ENCODE data around the gene KRTAP13-4. TPM values are rescaled to one million over a fixed set of nuclear protein-coding genes. Genes with fewer than 3 reads are reported as not detected.

KRTAP13-4 gene
- total RNA-seq (2022) (not detected in 2 replicates), Bru-seq, nascent RNA (not detected), BruChase-seq, experiment 1, labeled RNA remaining after a 2-hour chase (not detected), BruChase-seq, experiment 2, labeled RNA remaining after a 6-hour chase (not detected)
- long read RNA-seq = 0 reads

DNA sequence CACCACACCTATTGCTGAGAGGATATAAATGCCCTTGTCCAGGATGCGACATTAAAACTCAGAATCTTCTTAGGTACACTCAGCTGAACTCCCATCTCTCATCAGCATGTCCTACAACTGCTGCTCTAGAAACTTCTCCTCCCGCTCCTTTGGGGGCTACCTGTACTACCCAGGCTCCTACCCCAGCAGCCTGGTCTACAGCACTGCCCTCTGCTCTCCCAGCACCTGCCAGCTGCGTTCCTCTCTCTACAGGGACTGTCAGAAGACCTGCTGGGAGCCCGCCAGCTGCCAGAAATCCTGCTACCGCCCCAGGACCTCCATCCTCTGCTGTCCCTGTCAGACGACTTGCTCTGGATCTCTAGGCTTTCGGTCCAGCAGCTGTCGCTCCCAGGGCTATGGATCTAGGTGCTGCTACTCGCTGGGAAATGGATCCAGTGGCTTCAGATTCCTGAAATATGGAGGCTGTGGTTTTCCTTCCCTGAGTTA lies at the start of gene KRTAP13-4:
KRTAP13-4 (plus strand) TSS at position 51 of the 486 bp plus-strand sequence; CDS start at position 107, 56 bp downstream.
- no peaks in the 10 kb centered on the region for H3K9me3 ChIP-seq
- H3K27me3 ChIP-seq (replicated peaks; ENCODE audit: control insufficient read depth, insufficient read depth, low read length) = no peaks in the 10 kb centered on the region
- Mint-ChIP-seq H3K4me3 (ENCODE audit: unreplicated experiment) (no peak within 1 kb of the TSS), H3K27me3 (ENCODE audit: insufficient read depth, unreplicated experiment) (peaks cover 17% of the 10 kb centered on the region), H3K27ac (ENCODE audit: unreplicated experiment) (no peak within 1 kb of the TSS), H3K9me3 (ENCODE audit: unreplicated experiment) (no peaks in the 10 kb centered on the region), H3K36me3 (ENCODE audit: insufficient read depth, unreplicated experiment) (no peaks in the 10 kb centered on the region), H3K4me1 (ENCODE audit: low read depth, unreplicated experiment) (no peaks in the 10 kb centered on the region)
- no peak for TF ChIP-seq CTCF (IDR thresholded peaks at IDR 0.05; ENCODE audit: insufficient read depth in 1 of 2, low read depth in 1 of 2, low read length in 1 of 2, severe bottlenecking in 1 of 2, unreplicated experiment in 1 of 2)
- no peaks in the 10 kb centered on the region for H3K36me3 ChIP-seq (ENCODE audit: control insufficient read depth, insufficient read depth, low read length)
- intact Hi-C loops (cut with micrococcal nuclease; ENCODE audit: unreplicated experiment) = no loop called here
- H3K4me3 ChIP-seq (ENCODE audit: low read depth, low read length) = no peak within 1 kb of the TSS
- CTCF ChIA-PET = no interaction called here
- DNase-seq = no peak
- POLR2A ChIA-PET = no interaction called here
- H3K4me1 ChIP-seq = no peaks in the 10 kb centered on the region
- BruUV-seq (replicated peaks) = no TSS peak

- Mint-ChIP-seq H3K27me3 (ENCODE audit: insufficient read depth, unreplicated experiment) (peaks cover 7% of the 10 kb centered on the region), H3K4me3 (ENCODE audit: unreplicated experiment) (no peak overlapping the region), H3K9me3 (ENCODE audit: unreplicated experiment) (no peaks in the 10 kb centered on the region), H3K4me1 (ENCODE audit: low read depth, unreplicated experiment) (no peaks in the 10 kb centered on the region), H3K36me3 (ENCODE audit: insufficient read depth, unreplicated experiment) (no peaks in the 10 kb centered on the region), H3K27ac (ENCODE audit: unreplicated experiment) (no peak overlapping the region)
- CTCF ChIA-PET = no interaction called here
- Histone ChIP-seq H3K36me3 (ENCODE audit: control insufficient read depth, insufficient read depth, low read length) (no peaks in the 10 kb centered on the region), H3K9me3 (no peaks in the 10 kb centered on the region), H3K27me3 (replicated peaks; ENCODE audit: control insufficient read depth, insufficient read depth, low read length) (no peaks in the 10 kb centered on the region), H3K4me3 (ENCODE audit: low read depth, low read length) (no peak overlapping the region), H3K4me1 (no peaks in the 10 kb centered on the region)
- TF ChIP-seq CTCF (IDR thresholded peaks at IDR 0.05; ENCODE audit: insufficient read depth in 1 of 2, low read depth in 1 of 2, low read length in 1 of 2, severe bottlenecking in 1 of 2, unreplicated experiment in 1 of 2) = no peak
- POLR2A ChIA-PET = no interaction called here
- no TSS peak for BruUV-seq (replicated peaks)
- intact Hi-C loops (cut with micrococcal nuclease; ENCODE audit: unreplicated experiment) = no loop called here
- no peak for DNase-seq
These were observed 47.8 kb upstream of the KRTAP13-4 start for GRCh38 chr21:30382201-30382600.

- BruUV-seq (replicated peaks) = no TSS peak
- Mint-ChIP-seq H3K27ac (ENCODE audit: unreplicated experiment) (no peak overlapping the region), H3K4me1 (ENCODE audit: low read depth, unreplicated experiment) (no peaks in the 10 kb centered on the region), H3K27me3 (ENCODE audit: insufficient read depth, unreplicated experiment) (peaks cover 3% of the 10 kb centered on the region), H3K9me3 (ENCODE audit: unreplicated experiment) (no peaks in the 10 kb centered on the region), H3K36me3 (ENCODE audit: insufficient read depth, unreplicated experiment) (no peaks in the 10 kb centered on the region), H3K4me3 (ENCODE audit: unreplicated experiment) (no peak overlapping the region)
- CTCF ChIA-PET = no interaction called here
- intact Hi-C loops (cut with micrococcal nuclease; ENCODE audit: unreplicated experiment) = no loop called here
- no peak overlapping the region for H3K4me3 ChIP-seq (ENCODE audit: low read depth, low read length)
- no peak for TF ChIP-seq CTCF (IDR thresholded peaks at IDR 0.05; ENCODE audit: insufficient read depth in 1 of 2, low read depth in 1 of 2, low read length in 1 of 2, severe bottlenecking in 1 of 2, unreplicated experiment in 1 of 2)
- no peaks in the 10 kb centered on the region for H3K9me3 ChIP-seq
- no peaks in the 10 kb centered on the region for H3K36me3 ChIP-seq (ENCODE audit: control insufficient read depth, insufficient read depth, low read length)
- POLR2A ChIA-PET = no interaction called here
- no peaks in the 10 kb centered on the region for H3K4me1 ChIP-seq
- no peaks in the 10 kb centered on the region; the same call in 1 of the 2 replicates for H3K27me3 ChIP-seq (replicated peaks; ENCODE audit: control insufficient read depth, insufficient read depth, low read length)
- DNase-seq = no peak
These were observed 38.5 kb upstream of the KRTAP13-4 start for GRCh38 chr21:30391492-30392025.

Data from Caco-2 (cell line).